Posterior cingulate gyrus (tissue), 11 donors: Measurements from ENCODE around the gene SLC44A5.
A peak's percentile ranks its signal among the peaks of the same experiment; 100 is the strongest.
"Not testable (repeated sequence)": the region's sequence is repeated elsewhere in the genome, so short reads cannot be mapped to it uniquely, and the experiment has no call there.

Experiments
- DNase-seq, 10 donors: peaks; one replicate each; pipeline versions ENCODE4 v3.0.0 to v3.0.0-alpha.2; 2020 to 2021; ENCODE audit warnings: mixed read lengths in 3 of 10
- intact Hi-C: fragments of 100-400 bp; cut with DNase I; formaldehyde crosslinking; loops from one replicate; pipeline ENCODE4 v1.15.1; 2023

SLC44A5 gene

GRCh38 chr1:75316230-75316629 lies 294.7 kb downstream of the SLC44A5 start:
- no peak for DNase-seq

GRCh38 chr1:75312620-75313019 lies 298.3 kb downstream of the SLC44A5 start:
- intact Hi-C loops, result no loop called here
- DNase-seq, result no peak

More at GRCh38 chr1:75316230-75316629, 294.7 kb downstream of the SLC44A5 start:
- intact Hi-C loops, result no loop called here

DNA sequence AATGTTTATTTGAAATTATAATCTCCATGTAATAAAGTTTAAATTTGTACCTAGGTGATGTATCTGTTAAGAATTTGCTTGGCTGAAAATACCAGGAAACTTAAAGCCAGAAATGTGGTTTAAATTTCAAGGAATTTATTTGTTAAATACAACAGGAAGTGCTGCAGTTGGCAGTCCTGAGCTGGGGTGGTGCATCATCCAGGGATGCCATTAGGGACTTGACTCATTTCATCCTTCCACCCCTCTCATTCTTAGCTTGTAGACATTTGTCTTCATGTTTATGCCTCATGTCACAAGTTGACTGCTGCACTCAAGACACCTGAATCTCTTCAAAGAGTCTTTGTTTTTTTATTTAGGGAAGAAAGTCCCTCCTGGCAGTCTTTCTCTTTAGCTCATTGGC lies 300.8 kb downstream of the SLC44A5 start:
- DNase-seq, result no peak
- intact Hi-C loops, result no loop called here

DNA sequence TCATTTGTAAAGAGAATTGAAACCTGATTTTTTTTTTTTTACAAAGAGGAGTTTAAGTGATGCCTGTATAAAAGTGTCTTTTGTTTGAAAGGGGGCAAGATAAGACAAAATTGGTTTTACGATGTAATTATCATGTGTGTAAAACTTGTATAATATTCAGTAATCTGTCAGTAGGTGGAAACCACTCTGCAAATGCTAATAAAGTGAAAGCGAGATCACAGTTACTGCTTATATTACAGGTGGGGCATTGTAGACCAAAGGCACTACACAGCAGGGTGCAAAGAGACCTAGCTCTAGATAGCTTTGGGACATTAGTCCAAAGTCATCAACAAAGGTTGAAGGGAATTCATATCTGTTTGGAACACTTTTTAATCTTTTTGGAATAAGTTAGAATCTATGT lies 302.5 kb downstream of the SLC44A5 start:
- intact Hi-C loops, result no loop called here
- no peak for DNase-seq

- no peak for DNase-seq
- intact Hi-C loops, result no loop called here
These were observed 305.9 kb downstream of the SLC44A5 start for GRCh38 chr1:75305061-75305460.

GRCh38 chr1:75293270-75293669 lies 317.6 kb downstream of the SLC44A5 start:
- intact Hi-C loops, result no loop called here
- DNase-seq, result no peak

- intact Hi-C loops, result no loop called here
- no peak for DNase-seq
These were observed 318.9 kb downstream of the SLC44A5 start for GRCh38 chr1:75292013-75292412.

- no peak for DNase-seq
- intact Hi-C loops, result no loop called here
These were observed 334.5 kb downstream of the SLC44A5 start for GRCh38 chr1:75276385-75276784.

GRCh38 chr1:75275631-75276030 lies 335.3 kb downstream of the SLC44A5 start:
- intact Hi-C loops, result no loop called here
- no peak for DNase-seq

DNA sequence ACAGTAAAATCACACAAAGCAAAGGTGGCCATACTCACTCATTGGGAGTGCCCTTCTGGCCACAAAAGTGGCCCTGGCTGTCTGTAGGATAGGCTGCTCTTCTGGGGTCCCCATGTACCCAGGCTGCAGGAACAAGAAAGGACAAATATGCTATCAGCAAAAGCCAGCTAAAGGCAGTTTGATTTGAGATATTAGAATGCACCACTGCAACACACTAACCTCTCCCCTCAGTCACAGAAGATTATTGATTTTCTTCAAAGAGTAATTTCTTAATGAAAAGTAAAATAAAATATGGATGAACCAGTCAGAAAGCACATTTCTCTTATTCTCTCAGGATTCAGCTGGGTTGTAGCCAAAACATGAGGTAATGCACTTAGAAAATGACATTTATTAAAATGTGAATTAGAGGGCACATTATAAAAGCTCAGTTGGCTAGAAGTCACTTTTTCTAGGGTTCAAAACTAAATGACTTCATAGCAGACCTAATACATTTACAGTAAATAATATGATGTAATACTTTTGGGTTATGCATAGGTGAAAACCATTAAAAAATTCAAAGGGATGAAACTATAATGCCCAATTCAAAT lies 335.9 kb downstream of the SLC44A5 start:
- intact Hi-C loops, result no loop called here
- DNase-seq, result no peak

DNA sequence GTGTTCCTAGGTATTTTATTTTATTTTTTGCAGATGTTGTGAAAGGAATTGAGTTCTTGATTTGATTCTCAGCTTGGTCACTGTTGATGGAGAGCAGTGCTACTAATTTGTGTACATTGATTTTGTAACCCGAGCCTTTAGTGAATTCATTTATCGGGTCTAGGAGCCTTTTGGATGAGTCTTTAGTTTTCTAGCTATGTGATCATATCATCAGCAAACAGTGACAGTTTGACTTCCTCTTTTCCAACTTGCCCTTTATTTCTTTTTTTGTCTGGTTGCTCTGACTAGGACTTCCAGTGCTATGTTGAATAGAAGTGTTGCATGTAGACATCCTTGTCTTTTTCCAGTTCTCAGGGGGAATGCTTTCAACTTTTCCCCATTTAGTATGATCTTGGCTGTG lies 337.8 kb downstream of the SLC44A5 start:
- DNase-seq, result no peak
- intact Hi-C loops, result no loop called here

DNA sequence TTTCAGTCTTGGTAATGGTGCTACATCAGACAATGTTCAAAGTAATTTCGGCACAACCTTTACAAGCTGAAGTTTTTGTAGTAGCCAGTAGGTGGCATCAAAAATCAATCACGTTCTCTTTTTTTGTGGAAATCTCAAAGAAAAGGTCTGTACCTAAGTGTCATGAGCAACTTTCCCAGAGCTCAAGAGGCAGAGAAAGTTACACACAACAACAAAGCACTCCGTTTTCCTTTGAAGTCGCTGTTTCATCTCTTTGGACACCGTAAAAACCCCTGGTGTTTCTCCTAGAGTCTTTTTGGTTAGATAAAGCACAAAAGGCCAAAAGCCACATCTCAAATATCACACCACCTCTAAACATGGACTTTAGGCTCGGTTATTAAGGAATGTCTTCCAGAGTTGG lies 345.1 kb downstream of the SLC44A5 start:
- intact Hi-C loops, result loop anchor here (1.0 kb wide), 1 partner anchor 367 kb away; no protein-coding TSS in a partner anchor
- no peak for DNase-seq

GRCh38 chr1:75264112-75264511 lies 346.8 kb downstream of the SLC44A5 start:
- intact Hi-C loops, result no loop called here
- DNase-seq, result no peak

DNA sequence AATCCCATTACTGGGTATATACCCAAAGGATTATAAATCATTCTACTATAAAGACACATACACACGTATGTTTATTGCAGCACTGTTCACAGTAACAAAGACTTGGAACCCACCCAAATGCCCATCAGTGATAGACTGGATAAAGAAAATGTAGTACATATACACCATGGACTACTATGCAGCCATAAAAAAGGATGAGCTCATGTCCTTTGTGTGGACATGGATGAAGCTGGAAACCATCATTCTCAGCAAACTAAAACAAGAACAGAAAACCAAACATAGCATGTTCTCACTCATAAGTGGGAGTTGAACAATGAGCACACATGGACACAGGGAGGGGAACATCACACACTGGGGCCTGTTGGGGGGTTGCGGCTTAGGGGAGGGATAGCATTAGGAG lies 347.3 kb downstream of the SLC44A5 start:
- DNase-seq, intact Hi-C loops: not testable (repeated sequence)

GRCh38 chr1:75261946-75262345 lies 349.0 kb downstream of the SLC44A5 start:
- DNase-seq, intact Hi-C loops: not testable (repeated sequence)

GRCh38 chr1:75258351-75258750 lies 352.6 kb downstream of the SLC44A5 start:
- DNase-seq, result peak in 2 of 10 donors; percentile 51 to 64
- intact Hi-C loops, result no loop called here

DNA sequence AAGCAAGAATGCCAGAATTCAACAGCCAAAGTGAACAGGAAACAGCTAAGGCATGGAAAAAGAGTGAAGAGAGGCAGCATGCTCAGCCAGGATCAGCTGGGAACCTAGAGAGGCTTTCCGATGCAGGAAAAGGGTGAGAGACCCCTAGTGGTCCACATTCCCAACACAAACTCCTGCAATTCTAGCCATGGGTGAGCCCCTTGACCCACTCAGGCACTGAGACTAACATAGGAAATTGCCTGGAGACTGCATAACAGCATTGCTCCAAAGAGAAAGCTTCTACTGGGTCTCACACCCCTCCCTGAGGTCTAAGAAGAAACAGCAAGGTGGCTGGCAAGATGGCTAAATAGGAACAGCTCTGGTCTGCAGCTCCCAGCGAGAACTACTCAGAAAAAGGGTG lies 353.5 kb downstream of the SLC44A5 start:
- intact Hi-C loops, result no loop called here
- DNase-seq, result no peak

- DNase-seq, intact Hi-C loops: not testable (repeated sequence)
These were observed 360.8 kb downstream of the SLC44A5 start for GRCh38 chr1:75250114-75250513.

GRCh38 chr1:75245239-75245638 lies 365.7 kb downstream of the SLC44A5 start:
- DNase-seq, result no peak
- intact Hi-C loops, result no loop called here

- intact Hi-C loops, result no loop called here
These were observed 367.8 kb downstream of the SLC44A5 start for GRCh38 chr1:75243124-75243523.

DNA sequence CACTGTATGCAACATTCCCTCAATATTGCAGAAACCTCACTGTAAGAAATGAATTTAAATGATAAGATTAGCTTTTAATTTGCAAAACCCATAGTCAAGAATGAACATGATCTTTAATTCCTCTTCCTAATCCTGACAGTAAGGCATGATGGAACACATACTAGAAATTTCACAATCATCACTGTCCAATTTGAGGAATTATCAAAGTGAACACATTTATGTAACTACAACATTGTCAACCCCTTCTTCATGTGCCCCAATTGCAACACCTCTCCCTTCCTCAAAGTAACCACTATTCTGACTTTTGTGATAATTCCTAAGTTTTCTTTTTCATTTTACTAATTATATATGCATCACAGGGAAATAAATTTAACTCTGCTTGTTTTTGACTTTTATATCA lies 373.6 kb downstream of the SLC44A5 start:
- intact Hi-C loops, result no loop called here
- no peak for DNase-seq

More at GRCh38 chr1:75243124-75243523, 367.8 kb downstream of the SLC44A5 start:
- no peak for DNase-seq

- intact Hi-C loops, result no loop called here
- no peak for DNase-seq
These were observed 376.4 kb downstream of the SLC44A5 start for GRCh38 chr1:75234562-75234961.
